Cardiac septum (tissue), 1 donor: ENCODE data around the gene ATAD2B. TPM values are rescaled to one million over a fixed set of nuclear protein-coding genes. Genes with fewer than 3 reads are reported as not detected.

Experiments used
- DNase-seq: peaks from one replicate; pipeline ENCODE4 v3.0.0-alpha.2; 2020; ENCODE audit warnings: low spot score
- intact Hi-C: fragments of 100-400 bp; cut with DNase I; formaldehyde crosslinking; loops from one replicate; pipeline ENCODE4 v1.14.0; 2022
- total RNA-seq: library from RNA; stranded (reverse); fragmentation: NEBNext Ultra II Directional; extraction: Animal tissue kit (Norgen Biotek cat#: 25700); gene quantifications from one replicate; pipeline ENCODE4 v1.2.1, GENCODE V29; 2021
- donor health status: DM: no; HTN: no; CAD: no.

The ATAD2B gene
- total RNA-seq, 1 donor from 2014 or later = 14.3 TPM

- DNase-seq = no peak
- intact Hi-C loops = no loop called here
Observed at GRCh38 chr2:23718931-23719700, 207.8 kb downstream of the ATAD2B start.

- intact Hi-C loops = no loop called here
- DNase-seq = no peak
Observed at GRCh38 chr2:23713351-23713750, 213.6 kb downstream of the ATAD2B start.

GRCh38 chr2:23712756-23713151 is 214.2 kb downstream of the ATAD2B start:
- no peak for DNase-seq
- intact Hi-C loops = no loop called here

- DNase-seq = no peak
- intact Hi-C loops = no loop called here
Observed at GRCh38 chr2:23711979-23712755, 214.8 kb downstream of the ATAD2B start.

DNA sequence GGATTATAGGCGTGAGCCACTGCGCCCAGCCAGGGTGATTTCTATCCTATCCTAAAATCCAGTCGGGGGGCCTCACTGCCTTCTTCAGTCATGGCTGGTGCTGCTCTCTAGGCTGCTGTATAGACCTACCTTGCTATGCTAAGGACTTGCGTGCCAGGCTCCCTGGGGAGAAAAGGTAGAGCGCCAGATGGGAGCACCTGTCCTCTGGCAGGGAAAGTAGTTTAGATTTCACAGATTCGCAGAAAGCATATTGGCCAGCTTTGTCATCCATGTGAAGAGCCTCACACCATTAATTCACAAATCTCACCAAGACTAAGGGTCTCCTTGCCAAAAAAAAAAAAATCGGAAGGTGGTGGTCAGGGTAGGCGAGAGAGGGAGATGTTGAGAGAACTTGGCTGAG is 217.6 kb downstream of the ATAD2B start:
- DNase-seq = no peak
- intact Hi-C loops = no loop called here

- intact Hi-C loops = no loop called here
- DNase-seq = no peak
Observed at GRCh38 chr2:23708771-23709170, 218.2 kb downstream of the ATAD2B start.

GRCh38 chr2:23707096-23707495 is 219.8 kb downstream of the ATAD2B start:
- no peak for DNase-seq
- intact Hi-C loops = no loop called here

DNA sequence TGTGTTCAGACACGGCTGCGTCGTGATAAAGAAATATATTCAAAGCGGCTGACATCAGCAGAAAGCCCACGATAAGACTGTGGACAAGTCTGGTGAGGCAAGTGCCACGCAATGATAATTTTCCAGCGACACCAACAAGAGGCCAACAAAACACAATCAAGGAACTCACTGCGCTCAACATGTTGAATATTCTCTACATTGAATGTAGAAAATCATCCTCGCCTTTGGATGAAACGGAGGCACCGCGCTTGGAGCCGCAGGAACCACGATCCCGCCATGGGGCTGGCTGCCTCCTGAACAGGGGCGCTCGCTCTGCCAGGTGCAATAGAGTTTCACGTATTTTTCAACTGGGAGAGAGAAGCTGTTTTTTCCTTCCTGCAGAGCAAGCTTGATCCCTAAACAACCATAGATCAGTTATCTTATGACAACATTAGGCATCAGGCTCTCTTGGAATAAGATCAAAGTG is 220.3 kb downstream of the ATAD2B start:
- intact Hi-C loops = no loop called here
- DNase-seq = peak; percentile 53

DNA sequence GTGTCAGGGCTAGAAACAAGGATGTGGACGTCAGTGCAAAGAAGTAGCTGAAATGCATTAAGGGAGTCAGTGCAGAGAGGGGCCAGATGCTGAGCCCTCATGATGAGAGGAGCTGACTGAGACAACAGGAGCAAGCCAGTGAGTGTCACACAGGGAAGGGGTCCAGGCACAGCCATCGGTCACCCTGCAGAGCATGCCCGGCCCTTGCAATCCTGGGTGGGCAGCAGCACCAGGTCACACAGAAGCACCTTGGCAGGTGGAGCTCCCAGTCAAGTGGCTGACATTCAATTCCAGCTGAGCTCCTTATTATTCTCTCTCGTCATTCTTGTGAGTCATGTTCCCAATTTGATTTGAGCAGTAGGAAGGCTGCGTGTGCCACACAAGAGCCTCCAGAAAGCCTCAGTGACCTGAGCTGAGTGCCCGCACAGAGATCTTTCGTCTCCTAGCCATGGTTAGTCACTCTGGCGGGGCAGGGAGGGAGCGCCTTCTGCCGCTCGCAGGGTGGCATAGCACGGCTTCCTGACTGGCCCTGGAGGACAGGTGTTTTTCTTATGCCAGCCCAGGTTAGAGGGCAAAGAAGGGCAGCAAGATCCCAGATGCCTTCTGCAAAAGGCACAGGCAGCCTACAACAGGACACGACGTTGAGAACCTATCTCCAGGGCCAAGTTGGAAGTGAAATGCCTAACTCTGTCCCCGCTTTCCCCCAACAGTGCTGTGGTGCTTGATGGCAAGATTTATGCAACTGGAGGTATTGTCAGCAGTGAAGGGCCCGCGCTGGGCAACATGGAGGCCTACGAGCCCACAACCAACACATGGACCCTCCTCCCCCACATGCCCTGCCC is 220.9 kb downstream of the ATAD2B start:
- intact Hi-C loops = no loop called here
- peak; percentile 54 for DNase-seq

GRCh38 chr2:23703583-23704385 is 223.1 kb downstream of the ATAD2B start:
- intact Hi-C loops = no loop called here
- peak; percentile 73 for DNase-seq

- intact Hi-C loops = no loop called here
- no peak for DNase-seq
Observed at GRCh38 chr2:23703037-23703582, 223.8 kb downstream of the ATAD2B start.

- peak; percentile 49 for DNase-seq
- intact Hi-C loops = no loop called here
Observed at GRCh38 chr2:23700627-23701026, 226.3 kb downstream of the ATAD2B start.

DNA sequence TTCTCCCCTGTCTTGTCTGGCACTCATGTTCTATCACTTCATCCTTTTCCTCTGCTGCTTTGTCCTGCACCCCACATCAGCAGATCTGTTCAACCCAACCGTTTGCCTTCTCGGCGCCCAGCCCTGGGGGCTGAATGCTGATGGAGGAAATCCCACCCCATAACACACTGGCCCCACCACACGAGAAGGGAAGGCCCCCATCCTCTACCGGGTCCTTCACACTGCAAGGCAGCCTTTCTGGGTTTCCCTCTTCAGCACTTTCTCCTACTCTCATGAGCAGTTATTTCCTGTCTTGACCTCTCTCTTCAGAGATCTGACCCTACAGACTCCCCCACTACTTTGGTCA is 227.4 kb downstream of the ATAD2B start:
- intact Hi-C loops = no loop called here
- no peak for DNase-seq

- DNase-seq = peak; percentile 61
- intact Hi-C loops = no loop called here
Observed at GRCh38 chr2:23698721-23699579, 228.0 kb downstream of the ATAD2B start.
